Left ventricle myocardium superior (tissue), 1 donor: ENCODE measurements around the gene TGFA. TPM values are rescaled to one million over a fixed set of nuclear protein-coding genes. Genes with fewer than 3 reads are reported as not detected.

ENCODE experiments used
- ATAC-seq: fragments of 200-7000 bp; cut with Tn5 transposase; one replicate; pipeline ENCODE4 v1.9.1; 2020; ENCODE audit warnings: mild to moderate bottlenecking, moderate library complexity
- DNase-seq: peaks from one replicate; pipeline ENCODE4 v3.0.0-alpha.2; 2020
- intact Hi-C: fragments of 100-400 bp; cut with micrococcal nuclease; formaldehyde crosslinking; loops from one replicate; pipeline ENCODE4 v1.11.0; 2022
- total RNA-seq: library from RNA; stranded (reverse); fragmentation: NEBNext Ultra II Directional; extraction: Animal tissue kit (Norgen Biotek cat#: 25700); gene quantifications from one replicate; pipeline ENCODE4 v1.2.1, GENCODE V29; 2021
- donor health status: DM: no; HTN: yes; CAD: no; lungs with severe emphysema.

TGFA gene
- total RNA-seq, 1 donor from 2014 or later: 1.1 TPM

GRCh38 chr2:70527447-70528080, 26.1 kb downstream of the TGFA start:
- no peak for DNase-seq
- no peak for ATAC-seq
- intact Hi-C loops: no loop called here

DNA sequence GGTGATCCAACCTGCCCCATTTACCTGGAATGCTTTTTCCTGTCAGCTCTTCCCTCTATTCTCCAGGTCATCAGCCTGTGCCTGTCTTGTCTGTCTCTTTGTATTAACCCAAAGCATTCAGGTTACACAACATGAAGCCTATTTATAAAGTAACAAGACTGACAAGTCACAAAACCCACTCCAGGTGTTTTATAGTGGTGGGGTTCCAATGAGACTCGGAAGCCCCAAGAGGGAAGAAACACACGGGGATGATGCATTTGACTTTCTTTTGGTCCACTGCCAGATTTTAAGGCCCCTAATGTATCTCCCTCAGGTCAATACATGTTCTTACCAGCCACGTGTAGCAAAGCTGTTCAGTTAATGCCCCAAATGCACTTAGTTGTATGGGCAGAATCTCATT, 27.5 kb downstream of the TGFA start:
- ATAC-seq (no peak), DNase-seq (no peak)
- intact Hi-C loops: no loop called here

DNA sequence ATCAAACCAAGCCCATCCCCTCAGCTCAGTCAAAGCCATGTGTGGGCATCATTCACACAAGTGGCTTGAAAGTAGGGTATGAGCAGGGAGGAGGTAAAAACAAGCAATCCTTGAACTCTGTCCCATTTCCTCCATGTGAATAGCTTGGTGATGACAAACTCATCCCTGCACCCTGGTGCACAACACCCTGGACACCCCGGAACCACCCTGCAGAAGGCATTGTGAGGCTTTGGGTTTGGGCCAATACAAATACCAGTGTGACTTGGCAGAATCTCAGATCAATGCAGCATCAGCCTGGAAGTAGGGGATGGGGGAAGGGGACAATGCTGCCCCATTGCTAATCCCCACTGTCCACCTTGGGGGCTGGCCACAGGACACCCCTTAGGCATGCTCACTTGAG, 28.6 kb downstream of the TGFA start:
- intact Hi-C loops: no loop called here
- no peak for DNase-seq
- ATAC-seq: no peak

GRCh38 chr2:70523996-70524965, 29.3 kb downstream of the TGFA start:
- peak; percentile 58 for ATAC-seq
- intact Hi-C loops: no loop called here
- no peak for DNase-seq

DNA sequence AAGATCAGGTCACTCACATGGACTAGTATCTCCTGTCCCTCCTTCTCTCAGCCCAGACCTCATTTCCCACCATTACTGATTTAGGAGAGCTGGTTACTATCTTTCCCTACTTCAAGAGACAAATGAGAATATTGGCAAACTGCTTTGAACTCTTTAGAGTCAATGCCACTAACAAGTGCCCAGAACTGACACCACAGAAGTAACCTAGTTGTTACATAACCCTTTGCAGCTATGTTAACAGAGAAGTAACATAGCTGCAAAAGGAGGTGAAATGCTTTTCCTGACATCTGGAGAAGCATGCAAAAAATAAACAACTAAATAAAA, 30.0 kb downstream of the TGFA start:
- no peak for DNase-seq
- no peak for ATAC-seq
- intact Hi-C loops: no loop called here

DNA sequence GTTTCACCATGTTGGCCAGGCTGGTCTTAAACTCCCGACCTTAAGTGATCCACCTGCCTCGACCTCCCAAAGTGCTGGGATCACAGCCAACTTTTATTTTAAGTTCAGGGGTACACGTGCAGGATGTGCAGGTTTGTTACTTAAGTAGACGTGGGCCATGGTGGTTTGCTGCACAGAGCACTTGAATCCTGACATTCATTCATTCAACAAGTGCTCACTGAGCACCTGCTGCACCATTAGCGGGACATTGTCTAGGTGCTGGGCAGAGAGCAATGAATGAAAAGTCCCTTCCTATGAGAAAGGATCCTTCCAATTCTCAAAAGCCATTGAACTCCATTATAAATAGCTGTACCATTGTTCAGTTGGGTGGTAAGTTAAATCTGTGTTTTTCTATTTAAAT, 31.0 kb downstream of the TGFA start:
- DNase-seq: no peak
- no peak for ATAC-seq
- intact Hi-C loops: no loop called here

DNA sequence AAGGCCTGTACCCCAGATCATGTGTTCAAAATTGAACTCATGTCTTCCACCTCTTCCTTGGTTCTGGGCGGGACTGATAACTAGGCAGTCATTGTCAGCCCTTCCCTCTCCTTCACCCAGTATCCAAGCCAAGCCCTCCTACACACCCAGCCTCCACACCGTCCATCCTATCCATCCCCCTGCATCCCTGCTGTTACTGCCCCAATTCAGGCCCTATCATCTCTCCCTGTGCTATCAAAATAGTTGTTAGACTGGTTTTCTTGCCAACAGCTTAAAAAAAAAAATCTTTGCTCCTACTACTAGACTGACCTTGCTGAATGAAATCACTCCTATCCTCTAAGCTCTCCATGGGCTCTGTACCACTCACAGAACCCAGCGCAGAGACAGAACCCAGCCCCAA, 32.8 kb downstream of the TGFA start:
- intact Hi-C loops: no loop called here
- ATAC-seq: no peak
- no peak for DNase-seq

GRCh38 chr2:70519453-70519852, 34.2 kb downstream of the TGFA start:
- ATAC-seq (no peak), DNase-seq (no peak)
- intact Hi-C loops: no loop called here

- intact Hi-C loops: no loop called here
- ATAC-seq: no peak
- no peak for DNase-seq
Measured at GRCh38 chr2:70518557-70518956, 35.1 kb downstream of the TGFA start.

DNA sequence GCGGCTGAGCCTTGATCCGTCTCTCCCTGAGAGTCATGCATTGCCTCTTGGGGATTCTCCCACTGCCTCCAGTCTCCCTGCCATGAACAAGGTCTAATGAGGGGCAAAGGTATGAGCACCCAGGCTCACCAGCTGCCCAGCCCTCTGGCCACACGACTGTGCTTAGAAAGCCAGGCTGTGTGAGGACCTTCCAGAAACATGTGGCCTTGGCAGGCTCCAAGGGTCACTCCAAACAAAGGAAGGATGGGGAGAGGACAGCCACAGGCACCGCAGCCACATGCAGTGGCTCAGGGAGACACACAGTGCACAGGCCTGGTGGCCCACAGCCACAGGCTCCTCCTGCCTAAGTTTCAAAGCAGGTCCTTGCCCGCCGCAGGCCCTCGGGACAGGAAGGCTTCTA, 35.8 kb downstream of the TGFA start:
- ATAC-seq (no peak), DNase-seq (no peak)
- intact Hi-C loops: no loop called here

- intact Hi-C loops: no loop called here
- DNase-seq (no peak), ATAC-seq (no peak)
Measured at GRCh38 chr2:70516596-70516995, 37.0 kb downstream of the TGFA start.

- ATAC-seq (no peak), DNase-seq (no peak)
- intact Hi-C loops: no loop called here
Measured at GRCh38 chr2:70515938-70516337, 37.7 kb downstream of the TGFA start.

DNA sequence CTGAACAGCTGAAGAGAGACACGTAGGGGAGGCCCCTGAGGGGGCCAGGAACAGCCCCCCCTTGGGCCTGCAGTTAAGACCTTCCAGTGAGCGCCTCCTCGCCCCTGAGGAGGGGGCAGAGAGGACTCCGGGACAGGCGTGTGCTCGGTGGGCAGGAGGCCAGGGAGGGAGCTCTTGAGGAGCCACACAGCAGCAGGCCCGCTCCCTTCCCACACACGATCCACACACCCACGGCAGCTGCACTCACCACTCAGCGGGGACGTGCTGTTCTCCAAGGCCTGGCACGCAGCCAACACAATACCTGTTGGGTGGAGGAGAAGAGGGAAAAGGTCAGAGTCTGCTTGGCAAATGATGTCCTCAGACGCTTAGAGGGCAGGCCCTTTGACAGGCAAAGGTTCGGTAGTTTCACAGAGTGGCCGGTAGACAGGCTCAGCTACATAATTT, 39.0 kb downstream of the TGFA start:
- ATAC-seq: peak; percentile 21
- DNase-seq: peak; percentile 50
- intact Hi-C loops: no loop called here

GRCh38 chr2:70513738-70514137, 39.9 kb downstream of the TGFA start:
- DNase-seq (no peak), ATAC-seq (no peak)
- intact Hi-C loops: no loop called here

- no peak for DNase-seq
- intact Hi-C loops: no loop called here
- ATAC-seq: no peak
Measured at GRCh38 chr2:70511971-70512729, 41.5 kb downstream of the TGFA start.

DNA sequence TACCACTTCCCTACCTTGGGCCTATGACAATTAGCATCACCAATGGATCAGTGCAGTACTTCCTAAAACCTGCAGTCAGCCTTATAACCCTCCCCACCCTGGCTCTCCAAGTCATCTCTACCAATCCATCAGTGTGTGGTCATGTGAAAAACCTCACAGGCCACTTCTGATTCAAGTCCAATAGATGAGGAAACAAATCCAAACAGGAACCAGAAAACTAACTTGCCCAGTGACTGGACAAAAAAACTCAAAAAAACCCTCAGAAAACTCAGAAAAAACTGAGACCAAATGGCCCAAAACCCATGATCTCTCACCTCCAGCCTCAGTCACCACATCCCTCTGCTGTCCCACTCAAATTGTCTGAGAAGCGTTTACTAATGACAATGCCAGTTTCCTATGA, 43.3 kb downstream of the TGFA start:
- DNase-seq: no peak
- ATAC-seq: no peak
- intact Hi-C loops: no loop called here

- ATAC-seq (no peak), DNase-seq (no peak)
- intact Hi-C loops: no loop called here
Measured at GRCh38 chr2:70509565-70509964, 44.1 kb downstream of the TGFA start.

DNA sequence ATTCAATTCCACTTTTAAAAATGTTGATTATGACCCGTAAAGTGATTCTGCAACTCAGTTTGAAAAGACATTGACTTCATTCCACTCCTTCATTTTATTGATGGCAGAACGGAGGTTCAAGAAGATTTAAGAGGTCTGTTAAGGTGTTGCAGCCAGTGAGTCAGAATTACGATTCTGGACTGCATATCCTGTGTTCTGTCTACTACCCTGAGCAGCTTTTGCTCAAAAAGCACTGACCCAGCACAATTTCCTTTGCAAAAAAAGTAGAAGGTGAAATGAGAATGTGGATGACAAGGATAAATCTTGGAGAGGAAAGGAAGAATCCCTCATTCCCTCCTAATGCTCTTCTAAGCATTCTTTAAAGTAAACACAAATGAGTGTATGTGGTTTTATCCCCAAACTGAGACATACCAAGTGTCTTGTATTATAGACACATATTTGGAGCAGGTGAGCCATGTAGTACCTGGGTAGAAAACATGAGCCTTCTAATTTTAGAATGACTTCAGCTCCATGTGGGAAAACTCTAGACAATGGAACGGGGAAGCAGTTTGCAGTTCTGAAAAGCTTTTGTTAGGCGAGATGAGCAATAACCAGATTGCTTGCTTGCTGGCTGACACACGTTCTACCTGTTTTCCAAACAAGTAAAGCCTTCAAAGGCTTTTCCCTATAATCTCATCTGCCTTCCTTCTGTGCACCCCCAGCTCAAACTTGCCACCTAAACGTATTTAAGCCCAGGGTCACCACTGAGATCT, 44.7 kb downstream of the TGFA start:
- DNase-seq: no peak
- intact Hi-C loops: no loop called here
- ATAC-seq: no peak

DNA sequence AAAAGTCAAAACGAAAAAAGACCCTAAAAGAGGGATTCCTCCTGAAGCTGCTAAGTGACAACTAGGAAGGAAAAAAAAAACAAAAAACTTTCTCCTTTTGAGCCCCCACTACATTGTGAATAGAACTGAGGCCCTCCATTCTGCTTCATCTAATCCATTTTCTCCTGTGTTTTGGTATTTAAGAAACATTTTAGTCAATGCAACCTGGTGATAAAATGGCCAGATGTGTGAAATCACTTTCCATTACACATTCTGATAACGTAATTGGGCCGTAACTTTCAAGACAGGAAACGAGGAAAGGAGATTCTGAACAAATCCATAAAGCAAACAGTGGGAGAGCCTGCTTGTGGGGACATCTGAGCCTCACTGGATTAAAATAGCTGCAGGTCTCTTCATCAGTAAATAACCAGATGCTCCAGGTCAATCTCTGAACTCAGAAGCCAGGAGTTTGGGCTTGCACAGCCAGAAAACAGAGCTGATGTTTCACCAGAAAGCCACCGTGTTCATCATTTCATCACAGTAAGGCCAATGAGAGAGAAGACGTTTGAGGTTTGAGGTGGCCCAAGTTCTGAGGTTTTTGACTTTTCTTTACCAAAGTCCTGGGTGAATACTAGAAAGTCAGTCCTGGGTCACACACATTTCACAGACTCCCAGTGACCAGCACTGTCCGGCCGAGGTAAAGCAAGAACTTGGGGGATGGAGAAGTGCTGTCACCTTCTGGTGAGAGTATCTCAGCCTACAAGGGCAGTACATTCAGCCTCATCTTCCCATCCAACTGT, 47.8 kb downstream of the TGFA start:
- DNase-seq (no peak), ATAC-seq (no peak)
- intact Hi-C loops: no loop called here
